ENCODE results near the gene COL25A1.

The COL25A1 gene

DNA sequence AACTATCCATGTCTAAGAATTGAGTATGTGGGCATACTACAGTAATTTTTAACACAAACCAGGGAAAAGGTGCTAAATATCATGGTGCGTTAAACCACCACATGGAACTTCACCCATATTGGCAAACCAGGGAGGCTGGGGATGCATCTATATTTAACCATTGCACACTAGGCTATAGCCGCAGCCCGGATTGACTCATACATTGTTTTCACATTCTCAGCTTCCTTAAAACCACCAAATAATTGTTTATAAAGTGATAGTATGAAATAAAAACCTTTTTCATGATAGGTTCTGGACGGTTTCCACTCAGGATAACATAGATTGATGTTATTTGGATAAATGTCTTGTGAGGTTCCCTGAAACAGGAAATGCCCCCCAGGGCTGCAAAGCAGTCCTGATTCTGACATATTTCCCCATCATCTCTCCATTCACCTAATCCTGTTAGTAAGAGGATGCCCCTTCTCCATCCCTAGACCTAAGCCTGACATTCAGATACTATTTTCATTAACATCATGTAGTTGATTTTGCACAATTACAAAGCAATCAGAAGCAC lies 7.9 kb downstream of the COL25A1 start:
- no peak for DNase-seq (ENCODE audit: low read depth, low spot score)
- H3K27ac ChIP-seq = no peak overlapping the region

DNA sequence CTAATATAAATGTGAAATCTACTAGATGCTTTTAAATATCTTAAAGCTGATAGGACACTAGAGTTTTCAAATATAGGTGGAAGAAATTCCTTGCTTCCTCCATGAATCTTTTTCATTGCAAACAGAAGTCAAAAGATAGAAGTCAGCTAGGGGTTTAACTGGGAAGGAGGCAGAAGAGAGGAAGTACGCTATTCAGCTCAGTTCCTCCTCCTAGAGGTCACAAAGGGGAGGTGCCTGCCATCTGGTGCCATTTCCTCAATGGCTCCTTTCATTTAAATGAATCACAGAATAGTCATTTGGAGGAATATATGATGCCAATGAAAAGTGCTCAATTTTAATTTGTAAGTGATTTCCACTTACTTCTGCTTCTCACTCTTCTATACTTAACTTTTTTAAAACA lies 8.5 kb downstream of the COL25A1 start:
- H3K27ac ChIP-seq = no peak overlapping the region
- no peak for DNase-seq (ENCODE audit: low read depth, low spot score)

DNA sequence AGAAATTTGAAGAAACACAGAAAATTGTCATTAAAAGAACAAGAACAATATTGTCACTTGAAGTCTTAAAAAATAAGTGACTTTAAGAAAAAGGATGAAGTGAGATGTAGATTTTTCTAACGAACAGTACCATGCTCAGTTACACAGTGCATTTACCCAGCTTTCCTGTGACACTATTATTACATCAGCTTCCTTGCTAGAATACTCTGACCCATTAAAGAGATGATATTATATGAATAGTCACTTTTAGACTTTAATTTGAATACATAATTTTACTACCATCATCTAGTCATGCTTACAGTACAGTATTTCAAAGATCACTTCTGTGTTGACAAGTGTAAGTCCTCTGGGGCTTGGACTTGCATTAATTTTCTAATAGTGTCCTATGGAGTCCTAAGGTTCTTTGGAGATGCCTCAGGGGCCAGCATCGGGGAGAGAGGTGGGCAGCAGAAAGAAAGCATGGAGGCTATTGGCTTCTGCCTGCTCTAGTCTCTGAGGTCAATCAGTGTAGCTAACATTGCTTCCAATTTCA lies 10.7 kb downstream of the COL25A1 start:
- DNase-seq (ENCODE audit: low read depth, low spot score) = no peak
- no peak overlapping the region for H3K27ac ChIP-seq

GRCh38 chr4:109290918-109291317 lies 11.5 kb downstream of the COL25A1 start:
- H3K27ac ChIP-seq = no peak overlapping the region
- DNase-seq (ENCODE audit: low read depth, low spot score) = no peak

DNA sequence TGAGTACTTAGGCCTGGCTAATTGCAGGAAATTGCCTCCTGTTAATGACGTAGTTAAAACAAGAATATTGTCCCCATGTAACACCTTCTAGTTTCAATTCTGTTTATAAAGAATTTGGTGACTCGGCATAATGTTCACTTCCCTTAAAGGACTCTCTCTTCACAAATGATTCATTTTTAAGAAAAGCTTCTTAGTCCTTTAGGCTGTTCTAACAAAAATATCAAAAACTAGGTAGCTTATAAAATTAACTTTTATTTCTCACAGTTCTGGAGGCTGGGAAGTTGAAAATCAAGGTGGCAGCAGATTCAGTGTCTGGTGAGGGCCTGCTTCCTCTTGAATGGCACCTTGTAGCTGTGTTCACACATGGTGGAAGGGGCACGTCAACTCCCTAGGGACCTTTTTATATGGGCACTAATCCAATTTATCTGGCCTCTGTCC lies 23.8 kb downstream of the COL25A1 start:
- no peak for DNase-seq (ENCODE audit: low read depth, low spot score)
- H3K27ac ChIP-seq = no peak overlapping the region

GRCh38 chr4:109276482-109277095 lies 25.9 kb downstream of the COL25A1 start:
- H3K27ac ChIP-seq = no peak overlapping the region
- no peak for DNase-seq (ENCODE audit: low read depth, low spot score)

GRCh38 chr4:109275066-109275745 lies 27.3 kb downstream of the COL25A1 start:
- H3K27ac ChIP-seq = no peak overlapping the region
- no peak for DNase-seq (ENCODE audit: low read depth, low spot score)

- no peak for DNase-seq (ENCODE audit: low read depth, low spot score)
- no peak overlapping the region for H3K27ac ChIP-seq
These were observed 35.6 kb downstream of the COL25A1 start for GRCh38 chr4:109266891-109267290.

- DNase-seq (ENCODE audit: low read depth, low spot score) = no peak
- H3K27ac ChIP-seq = no peak overlapping the region
These were observed 36.2 kb downstream of the COL25A1 start for GRCh38 chr4:109266236-109266635.

DNA sequence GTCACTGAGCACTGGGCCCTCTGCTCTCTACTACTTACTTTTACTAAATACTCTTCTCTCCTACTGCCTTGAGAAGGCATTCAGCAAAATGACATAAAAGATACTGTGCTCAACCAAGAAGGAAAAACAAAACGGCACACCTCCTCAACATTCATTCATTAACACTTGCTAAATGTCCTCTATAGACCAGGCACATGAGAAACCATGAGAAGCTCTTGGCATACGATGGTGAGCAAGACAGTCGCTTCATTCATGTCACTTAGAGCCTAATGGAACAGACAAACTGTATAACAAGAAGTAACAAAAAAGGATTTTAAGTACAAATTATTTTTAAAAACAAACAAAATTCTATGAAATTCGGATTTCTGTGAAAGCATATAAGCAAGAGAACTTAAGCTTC lies 38.7 kb downstream of the COL25A1 start:
- H3K27ac ChIP-seq = no peak overlapping the region
- DNase-seq (ENCODE audit: low read depth, low spot score) = no peak

DNA sequence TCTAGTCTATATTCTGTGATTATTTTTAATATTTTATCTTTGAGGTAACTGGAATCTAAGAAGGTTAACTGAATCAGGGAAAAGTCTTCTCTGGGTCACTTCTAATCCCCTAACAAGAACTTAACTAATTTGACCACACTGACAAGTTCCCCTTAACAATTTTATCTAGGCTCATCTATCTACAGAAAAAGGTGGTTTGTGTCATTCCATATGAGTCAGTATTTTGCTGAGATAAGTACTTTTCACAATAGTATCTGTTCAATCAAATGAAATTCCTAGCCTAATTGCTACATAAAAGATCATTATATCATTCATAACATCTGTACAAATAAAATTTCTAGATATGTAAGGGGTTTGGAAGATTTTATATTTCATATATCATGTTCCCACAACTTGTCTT lies 45.6 kb downstream of the COL25A1 start:
- no peak for DNase-seq (ENCODE audit: low read depth, low spot score)
- no peak overlapping the region for H3K27ac ChIP-seq

- no peak for DNase-seq (ENCODE audit: low read depth, low spot score)
- no peak overlapping the region for H3K27ac ChIP-seq
These were observed 47.6 kb downstream of the COL25A1 start for GRCh38 chr4:109254845-109255244.

GRCh38 chr4:109251396-109251795 lies 51.1 kb downstream of the COL25A1 start:
- H3K27ac ChIP-seq = no peak overlapping the region
- DNase-seq (ENCODE audit: low read depth, low spot score) = no peak

DNA sequence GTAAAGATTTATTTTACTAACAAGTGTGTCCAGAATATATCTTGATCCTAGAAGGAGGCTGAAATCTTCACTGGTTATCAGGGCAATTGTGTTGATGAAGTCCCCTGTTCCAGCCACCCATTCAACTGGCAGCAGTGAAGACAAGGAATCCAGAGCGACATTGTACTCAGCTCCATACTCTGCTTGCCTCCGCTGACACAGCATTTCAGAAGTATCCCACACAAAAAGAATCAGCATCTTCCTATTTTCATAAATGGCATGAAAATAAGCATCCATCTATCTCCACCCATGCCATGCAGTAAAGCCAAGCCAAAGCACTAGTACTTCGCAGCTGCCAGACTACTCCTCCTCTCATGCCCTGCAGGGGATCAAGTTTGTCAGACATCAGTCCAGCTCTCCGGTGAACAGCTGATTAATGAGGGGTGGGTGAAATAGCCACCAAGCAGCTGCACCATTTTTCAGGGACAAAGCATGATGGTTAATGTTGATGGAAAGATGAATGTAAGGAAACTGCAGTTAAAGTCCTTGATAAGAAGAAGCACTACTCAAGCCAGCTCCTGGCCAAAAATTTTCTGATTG lies 54.0 kb downstream of the COL25A1 start:
- no peak for DNase-seq (ENCODE audit: low read depth, low spot score)
- no peak overlapping the region for H3K27ac ChIP-seq

DNA sequence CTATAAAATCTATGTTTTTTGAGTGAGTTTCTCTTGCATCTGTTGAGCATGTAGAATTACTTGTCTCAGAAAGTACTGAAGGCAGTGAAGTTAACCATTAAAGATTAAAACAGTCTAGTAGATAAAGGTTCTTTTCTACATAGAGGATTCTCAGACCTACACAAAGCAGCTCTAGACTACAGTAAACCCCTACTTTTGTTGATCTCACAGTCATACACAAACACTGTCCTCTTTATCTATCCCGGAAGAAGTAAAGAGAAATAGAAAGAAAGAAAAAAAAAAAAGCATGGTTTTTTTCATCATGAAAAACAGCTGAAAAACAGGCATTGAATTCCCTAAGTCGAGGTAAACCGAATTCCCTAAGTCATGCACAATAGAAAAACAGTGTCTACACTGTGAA lies 58.6 kb downstream of the COL25A1 start:
- DNase-seq (ENCODE audit: low read depth, low spot score) = no peak
- H3K27ac ChIP-seq = no peak overlapping the region

DNA sequence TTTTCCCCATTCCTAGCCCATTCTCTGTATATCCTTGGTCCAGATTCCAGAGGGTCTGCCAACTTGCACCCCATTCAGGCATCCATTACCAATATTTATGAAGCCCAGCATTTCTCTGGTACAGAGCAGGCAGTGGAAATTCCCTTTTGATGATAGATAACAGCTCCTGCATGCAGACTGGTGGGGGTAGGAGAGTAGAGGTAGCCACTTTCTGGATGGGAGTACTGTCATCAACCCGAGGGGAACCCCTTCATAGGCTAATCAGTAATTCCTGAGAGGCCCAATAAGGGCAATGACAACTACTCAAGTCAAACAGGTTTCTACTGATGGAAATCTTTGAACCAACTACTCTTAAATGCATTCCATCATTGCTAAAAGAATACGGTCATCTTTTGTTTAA lies 63.7 kb downstream of the COL25A1 start:
- no peak for DNase-seq (ENCODE audit: low read depth, low spot score)

DNA sequence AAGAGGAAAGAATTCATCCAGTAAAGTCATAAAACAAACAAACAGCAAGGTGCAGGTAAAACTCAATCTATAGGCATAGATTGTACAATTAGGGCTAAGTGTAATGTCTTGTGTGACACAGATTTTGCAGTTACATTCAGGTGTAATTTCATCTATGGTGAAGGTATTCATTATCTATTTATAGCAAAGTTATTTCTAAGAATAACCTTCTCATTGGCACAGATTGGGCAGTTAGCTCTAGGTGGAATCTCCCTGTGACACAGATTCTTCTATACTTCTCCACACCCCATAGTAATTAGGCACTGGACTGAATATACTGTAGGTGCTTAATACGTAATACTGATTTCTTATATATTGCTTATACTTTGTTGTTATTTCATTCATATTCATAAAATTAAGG lies 66.8 kb downstream of the COL25A1 start:
- H3K27ac ChIP-seq = no peak overlapping the region

More for the DNA sequence above, 63.7 kb downstream of the COL25A1 start:
- no peak overlapping the region for H3K27ac ChIP-seq

DNA sequence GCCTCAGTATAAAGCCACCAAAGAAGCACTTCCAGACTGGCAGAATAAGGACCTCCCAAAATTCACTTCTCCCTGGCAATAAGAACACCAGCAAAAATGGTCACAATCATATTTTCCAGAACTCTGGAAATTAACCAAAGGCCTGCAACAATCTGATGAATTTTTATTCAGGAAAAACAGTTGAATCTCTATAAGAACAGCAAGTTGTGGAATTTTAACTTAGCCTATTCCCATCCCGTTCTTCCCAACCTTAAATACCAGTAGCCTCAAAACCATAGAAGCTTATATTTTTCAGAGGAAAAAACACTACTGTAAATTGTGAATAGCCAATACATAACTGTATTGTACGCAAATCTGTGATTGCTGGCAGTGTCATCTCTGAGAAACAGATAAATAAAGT lies 67.9 kb downstream of the COL25A1 start:
- DNase-seq (ENCODE audit: low read depth, low spot score) = no peak
- H3K27ac ChIP-seq = no peak overlapping the region

More for the DNA sequence above, 66.8 kb downstream of the COL25A1 start:
- no peak for DNase-seq (ENCODE audit: low read depth, low spot score)

- DNase-seq (ENCODE audit: low read depth, low spot score) = no peak
- peak overlapping the region; percentile 8 for H3K27ac ChIP-seq
These were observed 68.9 kb downstream of the COL25A1 start for GRCh38 chr4:109233570-109233969.

GRCh38 chr4:109232681-109233080 lies 69.8 kb downstream of the COL25A1 start:
- no peak overlapping the region for H3K27ac ChIP-seq
- no peak for DNase-seq (ENCODE audit: low read depth, low spot score)

DNA sequence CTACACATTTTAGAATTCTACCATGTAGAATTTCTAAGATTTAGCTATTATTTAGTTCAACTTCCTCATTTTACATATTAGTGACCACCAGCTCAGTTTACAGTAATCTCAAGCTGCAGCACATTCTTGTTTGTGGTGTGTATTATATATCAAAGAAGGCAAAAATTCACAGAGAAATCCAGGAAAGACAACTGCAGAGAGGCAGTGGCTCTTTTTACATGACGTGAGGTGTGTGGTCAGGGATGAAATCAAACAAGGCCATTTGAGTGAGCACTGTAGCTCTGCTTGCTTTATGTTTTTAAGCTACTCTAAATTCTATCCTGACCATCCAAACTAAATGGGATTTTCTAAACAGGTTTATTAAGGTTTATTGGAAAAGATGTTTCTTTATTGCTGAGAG lies 71.1 kb downstream of the COL25A1 start:
- DNase-seq (ENCODE audit: low read depth, low spot score) = no peak

More for the DNA sequence above, 71.1 kb downstream of the COL25A1 start:
- H3K27ac ChIP-seq = no peak overlapping the region
